ENCODE data around the gene MORF4L2.

GRCh38 chrX:103726477-103726876 is 40.0 kb upstream of the MORF4L2 start:
- TF ChIP-seq POLR2AphosphoS5 (IDR thresholded peaks at IDR 0.05; ENCODE audit: low read depth, low read length) (no peak), TAF1 (IDR thresholded peaks at IDR 0.05; ENCODE audit: borderline replicate concordance, low read depth, low read length) (no peak), POLR2A (IDR thresholded peaks at IDR 0.05; ENCODE audit: low read depth, low read length) (no peak)
